GM15510 (cell line): ENCODE data around the gene HSPA1A.

Experiments
- POLR2A ChIP-seq: IDR thresholded peaks from 3 replicates; pipeline ENCODE4 v1.6.1; 2011; ENCODE audit warnings: borderline replicate concordance; ENCODE audit not compliant: insufficient read length; ENCODE audit errors: extremely low read depth

The HSPA1A gene

GRCh38 chr6:31777667-31778050, 37.7 kb upstream of the HSPA1A start:
- TF ChIP-seq POLR2A = no peak

GRCh38 chr6:31778193-31778592, 37.1 kb upstream of the HSPA1A start:
- no peak for TF ChIP-seq POLR2A

GRCh38 chr6:31778999-31779885, 36.1 kb upstream of the HSPA1A start:
- TF ChIP-seq POLR2A = no peak

GRCh38 chr6:31779908-31780307, 35.4 kb upstream of the HSPA1A start:
- no peak for TF ChIP-seq POLR2A

- TF ChIP-seq POLR2A = no peak
These were observed 34.7 kb upstream of the HSPA1A start for GRCh38 chr6:31780507-31781243.

GRCh38 chr6:31781244-31782125, 33.9 kb upstream of the HSPA1A start:
- TF ChIP-seq POLR2A = no peak

- TF ChIP-seq POLR2A = no peak
These were observed 33.1 kb upstream of the HSPA1A start for GRCh38 chr6:31782126-31782855.

- TF ChIP-seq POLR2A = no peak
These were observed 31.0 kb upstream of the HSPA1A start for GRCh38 chr6:31784098-31784925.

GRCh38 chr6:31785475-31785874, 29.9 kb upstream of the HSPA1A start:
- TF ChIP-seq POLR2A = no peak

- no peak for TF ChIP-seq POLR2A
These were observed 23.8 kb upstream of the HSPA1A start for GRCh38 chr6:31791324-31792089.

GRCh38 chr6:31792090-31792374, 23.3 kb upstream of the HSPA1A start:
- TF ChIP-seq POLR2A = no peak

- TF ChIP-seq POLR2A = no peak
These were observed 22.6 kb upstream of the HSPA1A start for GRCh38 chr6:31792761-31793171.

- TF ChIP-seq POLR2A = no peak
These were observed 21.0 kb upstream of the HSPA1A start for GRCh38 chr6:31794294-31794865.

GRCh38 chr6:31794866-31795615, 20.3 kb upstream of the HSPA1A start:
- TF ChIP-seq POLR2A = no peak
